Fibroblast of pulmonary artery (primary cell): ENCODE data around the gene ATP5MC3.
"Not testable (repeated sequence)": the region's sequence is repeated elsewhere in the genome, so short reads cannot be mapped to it uniquely, and the experiment has no call there.

ENCODE experiments used
- DNase-seq: peaks from one replicate; pipeline ENCODE4 v3.0.0-alpha.2; 2010; ENCODE audit warnings: low read depth
- H3K4me3 ChIP-seq: replicated peaks from 2 replicates; pipeline ENCODE4 v1.5.1; 2011; ENCODE audit warnings: low read depth, mild to moderate bottlenecking, control low read depth, low read length, moderate library complexity
- CTCF ChIP-seq: IDR thresholded peaks from 2 replicates; pipeline ENCODE4 v1.5.1; 2011; ENCODE audit warnings: mild to moderate bottlenecking, control low read depth, low read length, inconsistent platforms; ENCODE audit errors: missing control alignments

Gene ATP5MC3

GRCh38 chr2:175181104-175181876, at the start of gene ATP5MC3:
Gene ATP5MC3 (minus strand): TSS chr2:175181710. CDS start chr2:175181393, 317 bp downstream.
- peak; percentile 20 for TF ChIP-seq CTCF
- H3K4me3 ChIP-seq, result peak within 1 kb of the TSS; percentile 91
- peak; percentile 96 for DNase-seq

DNA sequence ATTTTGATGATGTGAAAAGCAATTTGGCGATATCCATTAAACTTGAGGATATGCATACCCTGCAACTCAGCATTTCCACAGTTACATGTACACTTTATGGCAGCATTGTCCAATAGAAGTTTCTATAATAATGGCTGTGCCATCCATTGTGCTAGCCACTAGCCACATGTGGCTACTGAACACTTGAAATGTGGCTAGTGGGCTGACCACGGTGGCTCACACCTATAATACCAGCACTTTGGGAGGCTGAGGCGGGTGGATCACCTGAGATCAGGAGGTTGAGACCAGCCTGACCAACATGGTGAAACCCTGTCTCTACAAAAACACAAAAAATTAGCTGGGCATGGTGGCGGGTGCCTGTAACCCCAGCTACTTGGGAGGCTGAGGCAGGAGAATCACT, 47.1 kb upstream of the ATP5MC3 start:
- not testable (repeated sequence) for H3K4me3 ChIP-seq, DNase-seq

DNA sequence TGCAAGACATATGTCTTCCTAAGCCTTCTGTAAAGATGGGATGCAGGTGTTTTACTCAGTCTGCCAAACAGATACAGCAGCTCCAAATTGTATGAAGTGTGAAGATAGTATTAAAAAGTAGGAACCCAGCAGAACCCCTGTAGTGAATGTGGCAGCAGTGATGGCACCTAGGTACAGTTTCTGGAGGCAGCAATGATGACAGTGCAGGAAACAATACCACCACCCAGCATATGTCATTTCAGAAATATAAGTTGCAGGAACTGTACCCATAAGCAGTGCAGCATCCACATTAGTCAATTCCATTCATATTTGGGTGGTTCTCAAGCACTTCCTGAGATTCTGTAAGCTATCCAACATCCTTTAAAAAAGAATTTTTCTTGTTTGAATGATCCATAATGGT, 46.7 kb upstream of the ATP5MC3 start:
- TF ChIP-seq CTCF, result no peak
- no peak overlapping the region for H3K4me3 ChIP-seq
- no peak for DNase-seq

- DNase-seq, result no peak
Measured at GRCh38 chr2:175227393-175227792, 45.9 kb upstream of the ATP5MC3 start.

GRCh38 chr2:175220075-175220474, 38.6 kb upstream of the ATP5MC3 start:
- TF ChIP-seq CTCF, result no peak
- no peak for DNase-seq

More at GRCh38 chr2:175227393-175227792, 45.9 kb upstream of the ATP5MC3 start:
- no peak for TF ChIP-seq CTCF
- no peak overlapping the region for H3K4me3 ChIP-seq

DNA sequence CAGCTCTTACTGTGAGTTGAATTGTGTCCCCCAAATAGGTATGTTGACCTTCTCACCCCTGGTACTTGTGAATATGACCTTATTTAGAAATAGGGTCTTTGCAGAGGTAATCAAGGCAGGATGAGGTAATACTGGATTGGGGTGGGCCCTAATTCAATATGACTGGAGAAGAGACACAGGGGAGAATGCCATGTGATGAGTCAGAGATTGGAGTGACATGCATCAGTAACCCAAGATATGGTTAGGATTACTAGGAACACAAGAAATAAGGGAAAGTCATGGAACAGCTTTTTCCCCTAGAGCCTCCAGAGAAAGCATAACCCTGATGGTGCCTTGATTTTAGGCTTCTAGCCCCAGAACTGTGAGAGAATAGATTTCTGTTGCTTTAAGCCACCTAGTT, 37.0 kb upstream of the ATP5MC3 start:
- no peak for DNase-seq
- no peak overlapping the region for H3K4me3 ChIP-seq
- no peak for TF ChIP-seq CTCF

More at GRCh38 chr2:175220075-175220474, 38.6 kb upstream of the ATP5MC3 start:
- no peak overlapping the region for H3K4me3 ChIP-seq

DNA sequence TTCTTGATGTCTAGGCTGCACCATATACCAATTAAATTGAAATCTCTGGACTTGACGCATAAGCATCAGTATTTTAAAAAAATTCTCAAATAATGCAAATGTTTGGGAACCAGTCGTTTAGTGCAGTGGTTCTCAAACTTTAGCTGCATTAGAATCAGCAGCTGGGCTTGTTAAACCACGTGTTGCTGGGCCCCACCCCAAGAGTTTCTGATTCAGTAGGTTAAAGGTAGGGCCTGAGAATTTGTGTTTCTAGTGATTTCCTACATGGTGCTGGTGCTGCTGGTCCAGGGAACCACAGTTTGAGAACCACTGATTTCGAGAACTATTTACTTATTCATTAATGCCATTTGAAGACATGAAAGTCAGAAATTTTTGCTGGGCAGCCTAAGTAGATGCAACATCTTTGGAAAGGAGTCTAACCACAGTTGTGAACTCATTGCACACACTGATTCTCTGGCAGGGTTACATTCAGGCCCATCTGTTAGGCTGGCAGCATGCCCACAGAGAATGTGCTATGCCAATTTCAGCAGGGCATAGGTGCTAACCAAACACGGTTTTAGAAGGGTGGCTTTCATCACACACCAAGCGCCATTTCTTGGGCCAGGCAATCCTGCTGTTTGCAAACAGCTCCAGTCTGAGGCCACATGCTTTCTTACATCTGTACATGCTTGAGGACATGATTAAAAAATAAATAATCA, 26.4 kb upstream of the ATP5MC3 start:
- DNase-seq, result no peak
- no peak overlapping the region for H3K4me3 ChIP-seq
- no peak for TF ChIP-seq CTCF
